ENCODE measurements around the gene MRM3.
"Not testable (repeated sequence)": the region's sequence is repeated elsewhere in the genome, so short reads cannot be mapped to it uniquely, and the experiment has no call there.

MRM3 gene

GRCh38 chr17:788551-788950, 6.4 kb downstream of the MRM3 start:
- ChIA-PET CTCF (interaction anchor here (1.5 kb wide), 1 partner anchor 208 kb away, joined by 3 read pairs; the partner anchor contains the start of gene TIMM22), POLR2A (no interaction called here)
- no peak for TF ChIP-seq CTCF (IDR thresholded peaks at IDR 0.05; ENCODE audit: control extremely low read depth, extremely low read depth, low read depth, missing control alignments)
- DNase-seq (ENCODE audit: extremely low spot score) = no peak

DNA sequence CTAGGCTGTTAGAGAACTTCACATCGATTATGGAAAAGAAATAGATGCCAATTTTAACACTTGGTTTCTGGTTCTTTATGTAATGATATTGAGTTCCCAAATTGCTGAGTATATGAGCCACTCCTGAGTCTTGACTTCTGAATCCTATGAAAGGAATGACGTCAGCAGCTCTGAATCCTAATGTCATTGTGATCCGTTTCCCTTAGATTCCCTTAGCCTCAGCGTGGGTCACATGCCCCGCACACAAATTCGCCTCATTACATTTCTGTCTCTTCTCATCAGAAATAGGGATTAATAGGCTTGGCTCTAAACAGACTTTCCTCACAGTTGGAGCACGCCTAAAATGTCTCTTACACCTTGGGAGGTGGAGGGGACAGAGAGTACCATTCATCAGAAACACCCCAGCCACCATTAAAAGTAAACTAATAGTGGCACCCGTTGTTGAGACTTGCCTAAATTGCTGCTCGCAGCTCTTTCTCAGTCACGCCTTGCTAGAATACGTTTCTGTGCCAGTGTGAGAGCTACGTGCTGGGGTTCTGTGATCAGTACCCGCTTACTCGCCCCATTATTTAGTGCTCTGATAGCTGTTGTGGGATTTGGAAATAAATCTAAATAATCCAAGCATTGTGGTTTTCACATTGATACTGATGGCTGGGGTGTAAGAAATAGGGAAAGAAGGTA, 7.1 kb downstream of the MRM3 start:
- no peak for DNase-seq (ENCODE audit: extremely low spot score)
- no peak for TF ChIP-seq CTCF (IDR thresholded peaks at IDR 0.05; ENCODE audit: control extremely low read depth, extremely low read depth, low read depth, missing control alignments)
- ChIA-PET CTCF (no interaction called here), POLR2A (no interaction called here)

GRCh38 chr17:789931-790873, 8.0 kb downstream of the MRM3 start:
- POLR2A ChIA-PET; CTCF ChIA-PET; DNase-seq (ENCODE audit: extremely low spot score): not testable (repeated sequence)

- POLR2A ChIA-PET; DNase-seq (ENCODE audit: extremely low spot score); CTCF ChIA-PET: not testable (repeated sequence)
These were observed 8.7 kb downstream of the MRM3 start for GRCh38 chr17:790874-791247.

DNA sequence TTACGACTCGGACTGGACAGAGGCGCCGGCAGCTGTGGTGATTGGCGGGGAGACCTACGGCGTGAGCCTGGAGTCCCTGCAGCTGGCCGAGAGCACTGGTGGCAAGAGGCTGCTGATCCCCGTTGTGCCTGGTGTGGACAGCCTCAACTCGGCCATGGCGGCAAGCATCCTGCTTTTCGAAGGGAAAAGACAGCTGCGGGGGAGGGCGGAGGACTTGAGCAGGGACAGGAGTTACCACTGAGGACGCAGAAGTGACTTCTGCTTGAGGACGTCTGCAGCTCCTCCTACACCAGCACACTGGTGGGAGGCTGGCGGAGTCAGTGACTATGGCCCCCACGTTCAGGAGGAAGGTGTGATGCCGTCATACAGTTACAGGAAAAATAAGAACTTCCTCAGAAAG, 9.7 kb downstream of the MRM3 start:
- ChIA-PET CTCF (interaction anchor here (1.8 kb wide), 2 partner anchors 189 to 205 kb away, joined by 7 to 8 read pairs; partner anchors contain the start of gene TIMM22), POLR2A (no interaction called here)
- no peak for TF ChIP-seq CTCF (IDR thresholded peaks at IDR 0.05; ENCODE audit: control extremely low read depth, extremely low read depth, low read depth, missing control alignments)
- DNase-seq (ENCODE audit: extremely low spot score) = no peak

DNA sequence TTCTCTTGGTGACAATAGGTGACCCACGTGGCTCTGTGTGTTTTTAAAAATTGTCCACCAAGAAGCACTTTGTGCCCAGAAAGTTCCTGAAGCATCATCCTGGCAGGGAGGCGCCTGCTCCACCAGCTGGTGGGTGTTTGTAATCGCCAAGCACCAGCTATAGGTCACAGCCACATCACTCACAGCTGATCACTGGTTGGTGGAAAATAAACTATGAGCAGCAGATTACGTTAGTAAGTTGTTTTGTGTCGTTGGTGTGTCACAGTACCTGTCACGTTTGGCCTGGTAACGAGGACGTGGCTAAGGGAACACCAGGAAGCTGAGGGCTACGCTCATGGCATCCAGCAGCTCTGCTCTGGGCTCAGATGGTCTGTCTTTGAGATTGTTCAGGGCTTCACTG, 10.1 kb downstream of the MRM3 start:
- CTCF ChIA-PET = interaction anchor here (1.8 kb wide), 2 partner anchors 188 to 204 kb away, joined by 7 to 8 read pairs; partner anchors contain the start of gene TIMM22
- DNase-seq (ENCODE audit: extremely low spot score) = no peak
- TF ChIP-seq CTCF (IDR thresholded peaks at IDR 0.05; ENCODE audit: control extremely low read depth, extremely low read depth, low read depth, missing control alignments) = no peak
- POLR2A ChIA-PET = no interaction called here

GRCh38 chr17:794876-795275, 12.7 kb downstream of the MRM3 start:
- CTCF ChIA-PET = interaction anchor here (1.1 to 3.7 kb wide), 8 partner anchors 10 to 261 kb away, joined by 3 to 50 read pairs (median 5); partner anchors contain the start of genes NXN and TIMM22
- DNase-seq (ENCODE audit: extremely low spot score) = peak; percentile 72
- peak; percentile 58 for TF ChIP-seq CTCF (IDR thresholded peaks at IDR 0.05; ENCODE audit: control extremely low read depth, extremely low read depth, low read depth, missing control alignments)
- POLR2A ChIA-PET = no interaction called here
